Fibroblast of mammary gland (primary cell): Measurements from ENCODE around the gene CDKAL1.

ENCODE experiments used
- DNase-seq: peaks from one replicate; pipeline ENCODE4 v3.0.0-alpha.2; 2010; ENCODE audit warnings: low read depth
- H3K4me3 ChIP-seq: 2 replicates; pipeline ENCODE4 v1.5.1; 2011; ENCODE audit warnings: low read depth, mild to moderate bottlenecking, low read length, moderate library complexity; ENCODE audit not compliant: control insufficient read depth
- TF ChIP-seq, protein P1 (sequence below): conservative IDR thresholded peaks from 2 replicates; pipeline ENCODE4 v1.5.1; 2011; ENCODE audit warnings: low read depth, low read length, inconsistent platforms; ENCODE audit not compliant: control insufficient read depth, insufficient read depth

The CDKAL1 gene

DNA sequence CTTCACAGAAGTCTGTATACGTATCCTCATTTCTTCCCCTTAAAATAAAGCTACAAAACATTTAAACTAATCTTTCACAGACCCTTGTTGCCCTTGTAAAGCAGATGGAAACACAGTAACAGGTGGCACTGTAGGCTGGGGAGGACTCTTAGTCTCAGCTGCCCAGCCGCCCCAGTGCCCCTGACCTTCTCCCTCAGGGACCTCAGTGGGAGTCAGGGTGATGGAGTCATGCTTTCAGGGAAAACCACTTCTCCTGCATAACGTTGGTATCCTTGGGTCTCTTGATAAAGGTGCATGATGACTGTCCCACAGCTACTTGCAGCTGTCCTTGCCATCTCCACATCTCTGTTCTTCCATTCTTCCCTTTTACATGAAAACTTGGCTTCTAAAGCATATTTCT is 198.6 kb downstream of the CDKAL1 start:
- DNase-seq = no peak
- TF ChIP-seq, protein P1, sequence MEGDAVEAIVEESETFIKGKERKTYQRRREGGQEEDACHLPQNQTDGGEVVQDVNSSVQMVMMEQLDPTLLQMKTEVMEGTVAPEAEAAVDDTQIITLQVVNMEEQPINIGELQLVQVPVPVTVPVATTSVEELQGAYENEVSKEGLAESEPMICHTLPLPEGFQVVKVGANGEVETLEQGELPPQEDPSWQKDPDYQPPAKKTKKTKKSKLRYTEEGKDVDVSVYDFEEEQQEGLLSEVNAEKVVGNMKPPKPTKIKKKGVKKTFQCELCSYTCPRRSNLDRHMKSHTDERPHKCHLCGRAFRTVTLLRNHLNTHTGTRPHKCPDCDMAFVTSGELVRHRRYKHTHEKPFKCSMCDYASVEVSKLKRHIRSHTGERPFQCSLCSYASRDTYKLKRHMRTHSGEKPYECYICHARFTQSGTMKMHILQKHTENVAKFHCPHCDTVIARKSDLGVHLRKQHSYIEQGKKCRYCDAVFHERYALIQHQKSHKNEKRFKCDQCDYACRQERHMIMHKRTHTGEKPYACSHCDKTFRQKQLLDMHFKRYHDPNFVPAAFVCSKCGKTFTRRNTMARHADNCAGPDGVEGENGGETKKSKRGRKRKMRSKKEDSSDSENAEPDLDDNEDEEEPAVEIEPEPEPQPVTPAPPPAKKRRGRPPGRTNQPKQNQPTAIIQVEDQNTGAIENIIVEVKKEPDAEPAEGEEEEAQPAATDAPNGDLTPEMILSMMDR = no peak
- H3K4me3 ChIP-seq = no peak overlapping the region

DNA sequence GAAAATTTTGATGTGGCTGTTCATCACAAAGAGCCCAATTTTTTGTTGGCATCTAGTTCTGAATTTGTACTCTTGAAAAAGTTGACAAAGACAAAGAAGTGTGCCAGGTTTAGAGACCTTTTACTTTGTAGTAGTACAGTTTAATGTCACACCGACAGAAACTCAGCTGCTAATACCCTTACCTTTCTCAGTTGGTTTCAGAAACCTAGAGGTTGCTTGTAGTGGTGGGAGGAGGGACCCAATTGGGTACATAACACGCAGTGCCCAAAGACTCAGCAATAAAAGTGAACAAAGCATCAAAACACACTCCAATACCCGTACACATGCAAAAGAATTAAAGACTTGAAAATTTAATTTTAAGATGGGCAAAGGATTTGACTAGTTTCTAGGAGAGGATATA is 203.7 kb downstream of the CDKAL1 start:
- H3K4me3 ChIP-seq = no peak overlapping the region
- TF ChIP-seq, protein P1 = no peak
- DNase-seq = no peak

DNA sequence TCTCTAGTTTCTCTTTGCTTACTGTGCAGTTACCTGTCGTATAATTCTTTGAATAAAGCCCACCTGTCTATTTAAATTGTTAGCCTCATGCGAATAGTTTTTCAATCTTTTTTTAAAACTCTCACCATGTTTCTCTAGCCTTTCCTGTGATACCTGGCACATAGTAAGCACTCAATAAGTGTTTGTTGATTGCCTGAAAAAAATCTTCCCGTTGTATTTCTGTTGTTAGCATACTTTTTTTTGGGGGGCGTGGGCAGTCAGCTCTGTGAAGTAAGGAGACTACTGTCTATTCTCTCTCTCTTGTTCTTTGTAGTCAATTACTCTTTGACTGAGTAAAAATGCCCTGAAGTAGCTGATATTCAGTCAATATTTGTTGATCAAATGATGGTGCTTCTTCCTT is 205.8 kb downstream of the CDKAL1 start:
- H3K4me3 ChIP-seq = no peak overlapping the region
- TF ChIP-seq, protein P1 = no peak
- DNase-seq = no peak

DNA sequence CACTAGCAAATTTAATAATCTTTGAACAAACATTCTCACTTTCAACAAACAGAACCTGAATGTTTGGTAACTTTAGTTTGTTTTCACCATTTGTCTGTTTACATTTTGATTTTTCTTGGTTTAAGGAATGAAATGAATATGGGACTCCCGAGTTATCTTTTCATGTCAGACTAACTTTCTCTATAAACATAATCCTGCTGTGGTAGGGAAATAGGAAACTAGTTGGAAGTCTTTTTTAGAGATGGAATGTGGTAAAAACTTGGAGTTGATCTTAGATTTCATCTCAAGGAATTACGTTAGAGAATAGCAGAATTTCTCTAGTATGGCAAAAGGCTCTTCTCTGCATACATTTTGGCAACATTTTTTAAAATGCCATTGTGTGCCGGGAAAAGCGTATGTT is 206.5 kb downstream of the CDKAL1 start:
- no peak for DNase-seq
- TF ChIP-seq, protein P1 = no peak
- no peak overlapping the region for H3K4me3 ChIP-seq

DNA sequence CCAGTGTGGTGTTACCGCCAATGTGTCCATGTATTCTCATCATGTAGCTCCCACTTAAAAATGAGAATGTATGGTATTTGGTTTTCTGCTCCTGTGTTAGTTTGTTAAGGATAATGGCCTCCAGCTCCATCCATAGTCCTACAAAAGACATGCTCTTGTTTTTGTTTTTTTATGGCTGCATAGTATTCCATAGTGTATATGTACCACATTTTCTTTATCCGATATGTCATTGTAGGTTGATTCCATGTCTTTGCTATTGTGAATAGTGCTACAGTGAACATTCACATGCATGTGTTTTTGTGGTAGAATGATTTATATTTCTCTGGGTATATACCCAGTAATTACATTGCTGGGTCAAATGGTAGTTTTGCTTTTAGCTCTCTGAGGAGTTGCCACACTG is 207.2 kb downstream of the CDKAL1 start:
- TF ChIP-seq, protein P1 = no peak
- DNase-seq = no peak
- no peak overlapping the region for H3K4me3 ChIP-seq

DNA sequence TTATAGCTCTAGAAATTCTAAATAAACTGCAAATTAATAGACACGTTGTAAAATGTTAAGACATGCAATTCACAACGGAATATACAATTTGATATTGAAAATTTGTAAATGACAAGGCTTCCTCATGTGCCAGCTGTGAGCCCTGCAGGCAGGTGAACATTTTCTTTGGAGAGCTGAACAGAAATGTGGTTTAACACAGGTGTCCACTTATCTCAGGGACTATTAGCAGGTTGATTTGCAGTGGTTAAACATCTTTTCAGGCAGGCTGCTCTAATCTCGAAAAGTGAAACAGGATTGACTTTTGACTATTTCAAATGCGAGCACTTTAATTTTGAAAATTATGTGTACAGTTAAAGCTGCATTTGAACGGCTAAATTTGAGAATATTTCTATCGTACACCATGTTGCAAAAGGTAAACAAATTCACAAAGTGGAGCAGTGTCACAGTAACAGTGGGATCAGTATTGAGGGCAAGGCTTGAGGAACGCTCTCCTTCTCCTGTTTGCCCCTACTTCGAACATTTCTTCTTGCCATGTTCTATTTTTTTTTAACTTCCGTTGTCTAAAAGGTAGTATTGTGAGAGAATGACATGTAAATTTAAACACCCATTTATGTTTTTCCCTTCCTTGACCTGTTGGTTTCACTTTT is 210.8 kb downstream of the CDKAL1 start:
- TF ChIP-seq, protein P1 = no peak
- H3K4me3 ChIP-seq = no peak overlapping the region
- DNase-seq = no peak

DNA sequence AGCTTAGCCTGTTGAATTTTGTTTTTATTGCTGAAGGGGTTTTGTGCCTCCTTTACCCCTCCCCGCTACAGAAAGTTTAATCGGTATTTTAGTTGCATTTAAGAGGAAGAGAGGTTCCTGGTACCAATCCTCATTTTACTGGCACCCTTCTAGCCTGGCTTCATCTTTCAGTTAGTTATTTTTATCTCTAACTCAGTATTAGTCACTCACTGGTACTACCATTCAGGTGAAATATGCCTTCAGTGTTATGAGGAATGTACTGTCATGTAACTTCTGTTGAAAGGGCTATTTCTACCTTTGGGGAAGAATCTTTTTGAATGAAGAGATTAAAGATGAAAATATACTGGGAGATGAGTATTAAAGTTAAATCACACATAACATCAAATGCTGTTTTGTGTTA is 211.8 kb downstream of the CDKAL1 start:
- no peak overlapping the region for H3K4me3 ChIP-seq
- TF ChIP-seq, protein P1 = no peak
- DNase-seq = no peak
